Measurements from ENCODE around the gene SH3BP5.

SH3BP5 gene

DNA sequence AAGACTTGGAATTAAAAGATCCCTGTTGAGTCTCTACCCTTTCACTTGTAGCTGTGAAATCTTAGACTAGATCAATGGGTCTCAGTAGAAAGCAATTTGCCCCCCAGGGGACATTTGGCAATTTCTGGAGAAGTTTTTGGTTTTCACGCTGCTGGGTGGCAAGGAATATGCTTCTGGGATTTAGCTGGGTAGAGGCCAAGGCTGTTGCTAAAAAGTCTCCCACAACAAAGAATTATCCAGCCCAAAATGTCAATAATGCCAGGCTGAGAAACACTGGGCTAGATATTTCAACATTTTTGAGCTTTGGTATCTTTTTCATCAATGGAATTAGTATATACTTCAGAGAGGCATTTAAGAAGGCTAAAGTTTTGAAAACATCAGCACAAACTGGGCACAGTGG, 117.6 kb downstream of the SH3BP5 start:
- TF ChIP-seq, protein P1, sequence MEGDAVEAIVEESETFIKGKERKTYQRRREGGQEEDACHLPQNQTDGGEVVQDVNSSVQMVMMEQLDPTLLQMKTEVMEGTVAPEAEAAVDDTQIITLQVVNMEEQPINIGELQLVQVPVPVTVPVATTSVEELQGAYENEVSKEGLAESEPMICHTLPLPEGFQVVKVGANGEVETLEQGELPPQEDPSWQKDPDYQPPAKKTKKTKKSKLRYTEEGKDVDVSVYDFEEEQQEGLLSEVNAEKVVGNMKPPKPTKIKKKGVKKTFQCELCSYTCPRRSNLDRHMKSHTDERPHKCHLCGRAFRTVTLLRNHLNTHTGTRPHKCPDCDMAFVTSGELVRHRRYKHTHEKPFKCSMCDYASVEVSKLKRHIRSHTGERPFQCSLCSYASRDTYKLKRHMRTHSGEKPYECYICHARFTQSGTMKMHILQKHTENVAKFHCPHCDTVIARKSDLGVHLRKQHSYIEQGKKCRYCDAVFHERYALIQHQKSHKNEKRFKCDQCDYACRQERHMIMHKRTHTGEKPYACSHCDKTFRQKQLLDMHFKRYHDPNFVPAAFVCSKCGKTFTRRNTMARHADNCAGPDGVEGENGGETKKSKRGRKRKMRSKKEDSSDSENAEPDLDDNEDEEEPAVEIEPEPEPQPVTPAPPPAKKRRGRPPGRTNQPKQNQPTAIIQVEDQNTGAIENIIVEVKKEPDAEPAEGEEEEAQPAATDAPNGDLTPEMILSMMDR (IDR thresholded peaks at IDR 0.05; ENCODE audit: extremely low read depth, insufficient read depth, missing control alignments) = no peak
- no peak for DNase-seq (ENCODE audit: low spot score)
- in situ Hi-C loops (cut with MboI; ENCODE audit: low pct_unique_long_range_greater_than_20kb, low sequenced_read_pairs, unreplicated experiment) = no loop called here

- no peak for DNase-seq (ENCODE audit: low spot score)
- in situ Hi-C loops (cut with MboI; ENCODE audit: low pct_unique_long_range_greater_than_20kb, low sequenced_read_pairs, unreplicated experiment) = no loop called here
- TF ChIP-seq, protein P1 (IDR thresholded peaks at IDR 0.05; ENCODE audit: extremely low read depth, insufficient read depth, missing control alignments) = no peak
Measured at GRCh38 chr3:15211937-15212336, 120.4 kb downstream of the SH3BP5 start.

DNA sequence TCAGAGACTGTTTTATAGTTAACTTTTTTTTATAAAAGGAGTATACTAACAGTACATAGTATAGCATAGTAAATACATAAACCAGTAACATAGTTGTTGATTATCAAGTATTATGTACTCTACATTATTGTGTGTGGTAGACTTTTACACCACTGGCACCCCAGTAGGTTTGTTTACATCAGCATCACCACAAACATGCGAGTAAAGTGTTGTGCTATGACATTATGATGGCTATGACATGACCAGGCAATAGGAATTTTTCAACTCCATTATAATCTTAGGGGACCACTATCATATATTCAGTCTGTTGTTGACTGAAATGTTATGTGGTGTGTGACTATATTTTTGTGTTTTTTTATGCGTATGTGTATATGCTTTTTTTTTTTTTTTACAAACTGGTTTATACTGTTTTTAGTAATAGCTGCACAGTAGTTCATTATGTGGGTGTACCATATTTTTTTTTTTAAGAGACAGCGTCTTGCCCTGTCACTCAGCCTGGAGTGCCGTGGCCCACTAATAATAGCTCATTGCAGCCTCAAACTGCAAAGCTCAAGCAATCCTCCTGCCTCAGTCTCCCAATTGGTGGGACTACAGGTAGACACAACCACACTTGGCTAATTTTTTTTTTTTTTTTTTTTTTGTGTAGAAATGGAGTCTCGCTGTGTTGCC, 124.4 kb downstream of the SH3BP5 start:
- TF ChIP-seq, protein P1 (IDR thresholded peaks at IDR 0.05; ENCODE audit: extremely low read depth, insufficient read depth, missing control alignments) = no peak
- no peak for DNase-seq (ENCODE audit: low spot score)
- in situ Hi-C loops (cut with MboI; ENCODE audit: low pct_unique_long_range_greater_than_20kb, low sequenced_read_pairs, unreplicated experiment) = no loop called here

DNA sequence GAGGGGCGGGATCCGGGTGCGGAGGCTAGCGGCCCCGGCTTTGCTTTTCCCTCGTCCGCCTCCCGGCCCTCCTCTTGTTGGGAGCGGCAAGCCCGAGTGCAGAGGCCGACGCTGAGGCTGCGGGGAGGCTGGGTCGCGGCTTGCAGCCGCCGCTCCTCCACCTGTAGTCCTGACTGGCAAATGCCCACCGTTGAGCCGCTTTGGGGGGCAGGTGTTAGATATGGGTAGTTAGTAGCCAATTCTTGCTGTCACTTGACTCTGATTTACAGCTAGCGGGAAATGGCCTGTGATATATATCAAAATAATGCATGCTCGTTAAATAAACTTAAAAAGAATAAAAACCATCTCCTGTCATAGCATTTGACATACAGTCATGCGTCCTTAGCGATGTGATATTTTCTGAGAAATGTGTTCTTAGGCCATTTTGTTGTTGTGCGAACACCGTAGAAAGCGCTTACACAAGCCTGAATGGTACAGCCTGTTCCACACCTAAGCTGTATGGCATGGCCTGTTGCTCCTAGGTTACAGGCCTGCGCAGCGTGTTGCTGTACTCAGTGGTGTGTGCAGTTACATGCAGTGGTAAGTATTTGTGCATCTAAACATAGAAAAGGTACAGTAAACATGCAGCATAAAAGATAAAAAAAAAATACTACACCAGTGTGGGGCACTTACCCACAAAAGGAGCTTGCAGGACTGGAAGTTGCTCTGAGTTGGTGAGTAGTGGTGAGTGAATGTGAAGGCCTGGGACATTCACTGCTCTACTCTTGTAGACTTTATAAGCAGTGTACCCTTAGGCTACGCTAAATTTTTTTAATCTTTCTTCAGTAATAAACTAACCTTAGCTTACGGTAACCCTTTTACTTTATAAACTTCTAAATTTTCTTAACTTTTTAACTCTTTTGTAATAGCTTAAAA, 125.5 kb downstream of the SH3BP5 start:
- TF ChIP-seq, protein P1 (IDR thresholded peaks at IDR 0.05; ENCODE audit: extremely low read depth, insufficient read depth, missing control alignments) = no peak
- in situ Hi-C loops (cut with MboI; ENCODE audit: low pct_unique_long_range_greater_than_20kb, low sequenced_read_pairs, unreplicated experiment) = no loop called here
- DNase-seq (ENCODE audit: low spot score) = peak; percentile 27

GRCh38 chr3:15205934-15206661, 126.3 kb downstream of the SH3BP5 start, which contains the start of gene CAPN7:
TSS of gene CAPN7 (plus strand) at chr3:15206246. CDS start at chr3:15206496, 250 bp downstream.
- DNase-seq (ENCODE audit: low spot score) = peak; percentile 97
- TF ChIP-seq, protein P1 (IDR thresholded peaks at IDR 0.05; ENCODE audit: extremely low read depth, insufficient read depth, missing control alignments) = peak; percentile 20
- in situ Hi-C loops (cut with MboI; ENCODE audit: low pct_unique_long_range_greater_than_20kb, low sequenced_read_pairs, unreplicated experiment) = no loop called here

DNA sequence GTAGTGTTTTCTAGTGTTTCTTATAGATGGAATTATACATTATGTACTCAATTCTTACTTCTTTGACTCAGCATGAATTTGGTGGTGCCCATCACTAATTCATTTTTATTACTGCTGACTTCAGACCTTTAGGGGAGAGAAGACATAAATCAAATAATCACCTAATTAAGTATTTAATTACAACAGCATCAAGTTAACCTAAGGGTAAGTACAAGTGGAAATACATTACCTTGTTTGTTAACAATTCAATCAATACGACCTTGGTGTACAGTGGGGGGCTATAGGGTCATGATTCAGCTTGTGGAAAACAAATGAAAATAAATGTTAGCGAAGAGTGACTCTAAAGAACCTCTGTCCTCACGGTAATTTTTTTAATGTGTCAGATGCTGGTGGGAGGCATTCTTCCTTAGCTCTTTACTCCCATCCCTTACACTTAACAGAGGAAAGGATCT, 126.9 kb downstream of the SH3BP5 start:
- TF ChIP-seq, protein P1 (IDR thresholded peaks at IDR 0.05; ENCODE audit: extremely low read depth, insufficient read depth, missing control alignments) = no peak
- DNase-seq (ENCODE audit: low spot score) = no peak
- in situ Hi-C loops (cut with MboI; ENCODE audit: low pct_unique_long_range_greater_than_20kb, low sequenced_read_pairs, unreplicated experiment) = no loop called here
